Gastroesophageal sphincter (tissue), 4 donors: ENCODE measurements around the gene KNDC1. TPM values are rescaled to one million over a fixed set of nuclear protein-coding genes. Genes with fewer than 3 reads are reported as not detected.

Experiments used
- ATAC-seq: fragments of 150-250 bp; one replicate; pipeline ENCODE4 v1.9.1; 2016; ENCODE audit warnings: mild to moderate bottlenecking, moderate library complexity
- H3K27ac ChIP-seq, 4 donors: fragments of 200-600 bp; sonication (generic) in 3 of 4; 1 replicate in 3 of 4; 2 replicates in 1 of 4; pipeline ENCODE4 v1.5.1; 2016 to 2019
- H3K27me3 ChIP-seq: fragments of 200-600 bp; sonication (generic); one replicate; pipeline ENCODE4 v1.5.1; 2019
- H3K36me3 ChIP-seq, 2 donors: fragments of 200-600 bp; sonication (generic); one replicate each; pipeline ENCODE4 v1.5.1; 2019; ENCODE audit warnings: control low read depth in 1 of 2
- H3K4me1 ChIP-seq, 3 donors: fragments of 200-600 bp; sonication (generic); 1 replicate in 2 of 3; 2 replicates in 1 of 3; pipeline ENCODE4 v1.5.1; 2016 to 2019; ENCODE audit warnings: control low read depth in 2 of 3
- H3K4me3 ChIP-seq, 2 donors: fragments of 200-600 bp; sonication (generic); one replicate each; pipeline ENCODE4 v1.5.1; 2019; ENCODE audit warnings: mild to moderate bottlenecking in 1 of 2, moderate library complexity in 1 of 2
- H3K9me3 ChIP-seq, 3 donors: fragments of 200-600 bp; sonication (generic); one replicate each; pipeline ENCODE4 v1.5.1; 2017 to 2019; ENCODE audit warnings: control low read depth in 2 of 3
- CTCF ChIP-seq, 4 experiments: fragments of 200-600 bp in 2 of 4; fragments of 450-650 bp in 2 of 4; sonication (generic) in 1 of 4; IDR thresholded peaks; one replicate each; pipeline ENCODE4 v1.5.1; 2017 to 2019; ENCODE audit warnings: antibody characterized with exemption in 4 of 4, mild to moderate bottlenecking in 2 of 4, moderate library complexity in 2 of 4
- EP300 ChIP-seq: sonication (generic); formaldehyde crosslinking; IDR thresholded peaks from one replicate; pipeline ENCODE4 v1.6.1; 2017; ENCODE audit warnings: antibody characterized with exemption, mild to moderate bottlenecking
- POLR2A ChIP-seq, 2 donors: fragments of 450-650 bp; IDR thresholded peaks; one replicate each; pipeline ENCODE4 v1.6.1; 2017; ENCODE audit warnings: antibody characterized with exemption in 2 of 2, mild to moderate bottlenecking in 2 of 2, moderate library complexity in 1 of 2
- POLR2AphosphoS5 ChIP-seq: sonication (generic); formaldehyde crosslinking; IDR thresholded peaks from one replicate; pipeline ENCODE4 v1.6.1; 2017; ENCODE audit warnings: antibody characterized with exemption
- WGBS, 2 donors: methylation state at CpG; one replicate each; pipeline ENCODE4 v1.1.5; 2018; ENCODE audit warnings: low coverage in 1 of 2; 5-methylcytosine and 5-hydroxymethylcytosine counted together
- total RNA-seq, 4 donors: library from RNA; depleted of rRNA; stranded (reverse); fragments of >200 nt; gene quantifications; one replicate each; pipeline ENCODE4 v1.1.0, GENCODE V29; 2016

KNDC1 gene
- total RNA-seq, 4 donors from 2014 or later, result 0.62 to 3.4 (median 0.98) TPM

GRCh38 chr10:133125901-133126300 lies 34.1 kb upstream of the KNDC1 start:
- Histone ChIP-seq H3K4me3 (no peak overlapping the region), H3K27me3 (peaks cover 78% of the 10 kb centered on the region), H3K9me3 (no peaks in the 10 kb centered on the region), H3K4me1 (no peaks in the 10 kb centered on the region), H3K27ac (no peak overlapping the region), H3K36me3 (no peaks in the 10 kb centered on the region)
- TF ChIP-seq EP300 (no peak), CTCF (IDR thresholded peaks at IDR 0.05) (no peak), POLR2A (IDR thresholded peaks at IDR 0.05) (no peak), POLR2AphosphoS5 (no peak)
- no peak for ATAC-seq
- WGBS, 2 donors, result 77 to 89% methylated on average over 4 to 9 of the region's 9 CpGs

- Histone ChIP-seq H3K36me3 (no peaks in the 10 kb centered on the region), H3K4me3 (no peak overlapping the region), H3K4me1 (no peaks in the 10 kb centered on the region), H3K9me3 (no peaks in the 10 kb centered on the region), H3K27ac (no peak overlapping the region), H3K27me3 (peaks cover 78% of the 10 kb centered on the region)
- WGBS, 2 donors, result no CpG with 5 or more reads among the region's 57 CpGs
- TF ChIP-seq POLR2A (IDR thresholded peaks at IDR 0.05) (no peak), POLR2AphosphoS5 (no peak), CTCF (IDR thresholded peaks at IDR 0.05) (no peak), EP300 (no peak)
- ATAC-seq, result no peak
Measured at GRCh38 chr10:133126431-133127290, 33.4 kb upstream of the KNDC1 start.

GRCh38 chr10:133127291-133128125 lies 32.5 kb upstream of the KNDC1 start:
- peaks cover 73% of the 10 kb centered on the region for H3K27me3 ChIP-seq
- H3K9me3 ChIP-seq, result no peaks in the 10 kb centered on the region
- H3K36me3 ChIP-seq, result no peaks in the 10 kb centered on the region
- TF ChIP-seq CTCF (IDR thresholded peaks at IDR 0.05) (no peak), POLR2A (IDR thresholded peaks at IDR 0.05) (no peak), EP300 (no peak)
- no peak for ATAC-seq
- no peak overlapping the region for H3K4me3 ChIP-seq
- H3K27ac ChIP-seq, result no peak overlapping the region
- no peaks in the 10 kb centered on the region for H3K4me1 ChIP-seq
- 64 to 67% methylated on average over 1 to 5 of the region's 36 CpGs for WGBS, 2 donors

GRCh38 chr10:133128126-133129070 lies 31.6 kb upstream of the KNDC1 start:
- ATAC-seq, result no peak
- Histone ChIP-seq H3K27ac (no peak overlapping the region), H3K4me1 (no peaks in the 10 kb centered on the region), H3K36me3 (no peaks in the 10 kb centered on the region), H3K4me3 (no peak overlapping the region), H3K9me3 (no peaks in the 10 kb centered on the region), H3K27me3 (peaks cover 64% of the 10 kb centered on the region)
- no CpG with 5 or more reads among the region's 83 CpGs for WGBS, 2 donors
- TF ChIP-seq POLR2A (IDR thresholded peaks at IDR 0.05) (no peak), POLR2AphosphoS5 (no peak), EP300 (no peak), CTCF (IDR thresholded peaks at IDR 0.05) (no peak)
